IPS-18c (cell line): ENCODE data around the gene CBARP.

ENCODE experiments used
- H3K4me3 ChIP-seq: 2 replicates; pipeline ENCODE4 v1.7.0; 2013; ENCODE audit warnings: low read depth, mild to moderate bottlenecking, low read length, moderate library complexity; ENCODE audit not compliant: insufficient read depth
- H3K9me3 ChIP-seq: one replicate; pipeline ENCODE4 v1.6.1; 2013; ENCODE audit warnings: mild to moderate bottlenecking, low read length, moderate library complexity; ENCODE audit not compliant: control insufficient read depth, insufficient read depth

The CBARP gene

DNA sequence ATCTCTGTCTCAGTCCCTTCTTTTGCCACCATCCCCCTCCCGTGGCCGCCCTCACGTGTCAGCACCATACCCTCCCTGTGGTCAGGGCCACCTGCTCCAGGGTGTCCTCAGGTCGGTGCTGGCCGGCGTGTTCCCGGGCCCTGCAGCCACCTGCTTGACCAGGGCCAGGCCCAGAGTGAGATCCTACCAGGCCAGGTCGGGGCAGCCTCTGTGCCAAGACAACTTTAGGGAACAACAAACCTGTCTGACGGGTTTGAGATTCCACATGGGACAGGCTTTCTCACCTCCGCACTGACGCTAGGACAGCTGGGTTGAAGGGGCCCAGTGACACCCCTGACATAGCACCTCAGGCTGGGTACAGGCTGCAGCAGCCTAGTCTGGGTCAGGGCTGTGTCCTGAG is 56.2 kb downstream of the CBARP start:
- H3K9me3 ChIP-seq: no peaks in the 10 kb centered on the region
- H3K4me3 ChIP-seq: no peak overlapping the region
